H9 (cell line): ENCODE data around the gene XPC. TPM values are rescaled to one million over a fixed set of nuclear protein-coding genes. Genes with fewer than 3 reads are reported as not detected.

Source experiments
- DNase-seq: peaks from one replicate; pipeline ENCODE4 v3.0.0-alpha.2; 2017
- H2AFZ ChIP-seq: one replicate; pipeline ENCODE4 v1.6.1; 2013; ENCODE audit warnings: mild to moderate bottlenecking, low read length, control low read depth, moderate library complexity
- H2AK5ac ChIP-seq: 2 replicates; pipeline ENCODE4 v1.6.1; 2013; ENCODE audit warnings: low read length, control low read depth, mixed read lengths; ENCODE audit not compliant: insufficient read length
- H2BK120ac ChIP-seq: one replicate; pipeline ENCODE4 v1.6.1; 2013; ENCODE audit warnings: low read depth, mild to moderate bottlenecking, low read length, control low read depth, inconsistent platforms; ENCODE audit not compliant: poor library complexity, severe bottlenecking
- H2BK12ac ChIP-seq: 2 replicates; pipeline ENCODE4 v1.6.1; 2013; ENCODE audit warnings: low read length, control low read depth, mixed read lengths, low read depth; ENCODE audit not compliant: insufficient read length
- H2BK15ac ChIP-seq: 2 replicates; pipeline ENCODE4 v1.6.1; 2013; ENCODE audit warnings: low read depth, low read length, control low read depth
- H2BK20ac ChIP-seq: one replicate; pipeline ENCODE4 v1.6.1; 2013; ENCODE audit warnings: low read depth, mild to moderate bottlenecking, low read length, control low read depth, inconsistent platforms; ENCODE audit not compliant: poor library complexity, severe bottlenecking
- H2BK5ac ChIP-seq: 2 replicates; pipeline ENCODE4 v1.6.1; 2013; ENCODE audit warnings: low read length, control low read depth, mixed read lengths; ENCODE audit not compliant: insufficient read length
- H3K14ac ChIP-seq: 2 replicates; pipeline ENCODE4 v1.6.1; 2013; ENCODE audit warnings: low read length, control low read depth; ENCODE audit not compliant: insufficient read depth
- H3K18ac ChIP-seq: 2 replicates; pipeline ENCODE4 v1.6.1; 2013; ENCODE audit warnings: low read depth, mild to moderate bottlenecking, mixed read lengths, low read length, control low read depth; ENCODE audit not compliant: insufficient read length
- H3K23ac ChIP-seq: 2 replicates; pipeline ENCODE4 v1.6.1; 2013; ENCODE audit warnings: low read length, control low read depth, mixed read lengths, low read depth; ENCODE audit not compliant: insufficient read length
- H3K23me2 ChIP-seq: 2 replicates; pipeline ENCODE4 v1.6.1; 2013; ENCODE audit warnings: low read depth, mild to moderate bottlenecking, mixed read lengths, low read length, control low read depth; ENCODE audit not compliant: insufficient read length, poor library complexity, severe bottlenecking
- H3K27ac ChIP-seq: 2 replicates; pipeline ENCODE4 v1.5.1; 2013; ENCODE audit warnings: low read length, control low read depth, mixed read lengths, low read depth; ENCODE audit not compliant: insufficient read length
- H3K27me3 ChIP-seq: 2 replicates; pipeline ENCODE4 v1.6.1; 2013; ENCODE audit warnings: low read length, control low read depth, inconsistent platforms; ENCODE audit not compliant: insufficient read depth
- H3K4ac ChIP-seq: 2 replicates; pipeline ENCODE4 v1.6.1; 2013; ENCODE audit warnings: low read depth, mild to moderate bottlenecking, control low read depth, inconsistent platforms, low read length, moderate library complexity
- H3K4me1 ChIP-seq: 2 replicates; pipeline ENCODE4 v1.6.1; 2013; ENCODE audit warnings: low read length, control low read depth, inconsistent platforms; ENCODE audit not compliant: insufficient read depth
- H3K4me2 ChIP-seq: 2 replicates; pipeline ENCODE4 v1.6.1; 2013; ENCODE audit warnings: low read length, control low read depth, mixed read lengths; ENCODE audit not compliant: insufficient read length, insufficient read depth
- H3K56ac ChIP-seq: 2 replicates; pipeline ENCODE4 v1.6.1; 2013; ENCODE audit warnings: low read depth, mild to moderate bottlenecking, mixed read lengths, low read length, control low read depth; ENCODE audit not compliant: insufficient read length
- H3K79me1 ChIP-seq: 2 replicates; pipeline ENCODE4 v1.6.1; 2013; ENCODE audit warnings: low read depth, mild to moderate bottlenecking, moderate library complexity, low read length, control low read depth, inconsistent platforms; ENCODE audit not compliant: insufficient read depth, poor library complexity, severe bottlenecking
- H3K79me2 ChIP-seq: 2 replicates; pipeline ENCODE4 v1.6.1; 2013; ENCODE audit warnings: low read length, control low read depth, inconsistent platforms; ENCODE audit not compliant: insufficient read depth
- H3K9ac ChIP-seq: 2 replicates; pipeline ENCODE4 v1.6.1; 2013; ENCODE audit warnings: low read length, control low read depth, mixed read lengths; ENCODE audit not compliant: insufficient read length; ENCODE audit errors: extremely low read depth
- H3K9me3 ChIP-seq: one replicate; pipeline ENCODE4 v1.6.1; 2013; ENCODE audit warnings: low read depth, low read length, inconsistent platforms; ENCODE audit not compliant: control insufficient read depth
- H3T11ph ChIP-seq: one replicate; pipeline ENCODE4 v1.6.1; 2013; ENCODE audit warnings: mild to moderate bottlenecking, low read length, control low read depth, inconsistent platforms
- H4K20me1 ChIP-seq: one replicate; pipeline ENCODE4 v1.6.1; 2013; ENCODE audit not compliant: control insufficient read depth, insufficient read length, insufficient read depth
- H4K5ac ChIP-seq: 2 replicates; pipeline ENCODE4 v1.6.1; 2013; ENCODE audit warnings: low read depth, mild to moderate bottlenecking, mixed read lengths, low read length, control low read depth; ENCODE audit not compliant: insufficient read length
- H4K8ac ChIP-seq: replicated peaks from 2 replicates; pipeline ENCODE4 v1.6.1; 2013; ENCODE audit warnings: low read length, control low read depth, mixed read lengths, low read depth; ENCODE audit not compliant: insufficient read length
- H4K91ac ChIP-seq: 2 replicates; pipeline ENCODE4 v1.6.1; 2013; ENCODE audit warnings: low read depth, mild to moderate bottlenecking, moderate library complexity, mixed read lengths, low read length, control low read depth; ENCODE audit not compliant: insufficient read length
- H3K27ac Mint-ChIP-seq, 3 experiments: 2 replicates in 2 of 3; 3 replicates in 1 of 3; pipeline ENCODE4 v1.8.0; 2020 to 2021; ENCODE audit warnings: mixed read lengths in 3 of 3, mild to moderate bottlenecking in 1 of 3, moderate library complexity in 1 of 3
- H3K27me3 Mint-ChIP-seq: 2 replicates; pipeline ENCODE4 v1.8.0; 2021; ENCODE audit warnings: low read depth, mild to moderate bottlenecking, moderate library complexity, mixed read lengths
- H3K36me3 Mint-ChIP-seq, 3 experiments: 2 replicates in 2 of 3; 3 replicates in 1 of 3; pipeline ENCODE4 v1.8.0; 2020 to 2021; ENCODE audit warnings: low read depth in 3 of 3, mixed read lengths in 3 of 3; ENCODE audit not compliant: insufficient read depth in 1 of 3
- H3K4me1 Mint-ChIP-seq, 2 experiments: 2 replicates each; pipeline ENCODE4 v1.8.0; 2020; ENCODE audit warnings: mixed read lengths in 2 of 2
- H3K4me3 Mint-ChIP-seq, 2 experiments: 2 replicates in 1 of 2; 3 replicates in 1 of 2; pipeline ENCODE4 v1.8.0; 2020 to 2021; ENCODE audit warnings: mild to moderate bottlenecking in 2 of 2, mixed read lengths in 2 of 2, moderate library complexity in 1 of 2
- H3K9me3 Mint-ChIP-seq, 2 experiments: 2 replicates in 1 of 2; 3 replicates in 1 of 2; pipeline ENCODE4 v1.8.0; 2020; ENCODE audit warnings: mild to moderate bottlenecking in 2 of 2, mixed read lengths in 2 of 2, moderate library complexity in 1 of 2
- WGBS: extraction: QIAGEN DNeasy Blood & Tissue Kit; methylation state at CpG from one replicate; pipeline ENCODE4 v1.1.7; 2013; ENCODE audit warnings: missing lambda C conversion rate, low lambda C conversion rate, mixed read lengths; ENCODE audit not compliant: insufficient read length; ENCODE audit errors: extremely low coverage; 5-methylcytosine and 5-hydroxymethylcytosine counted together
- total RNA-seq: library from RNA; stranded (reverse); gene quantifications from 2 replicates; pipeline ENCODE4 v1.2.1, GENCODE V29; 2021
- TF ChIP-seq, protein P1 (sequence below): fragments of 200-600 bp; sonication (generic); conservative IDR thresholded peaks from 3 replicates; pipeline ENCODE4 v1.8.0; 2021; ENCODE audit warnings: antibody characterized with exemption, mild to moderate bottlenecking

Gene XPC
- total RNA-seq, 1 experiment from 2014 or later = 30.3 TPM

DNA sequence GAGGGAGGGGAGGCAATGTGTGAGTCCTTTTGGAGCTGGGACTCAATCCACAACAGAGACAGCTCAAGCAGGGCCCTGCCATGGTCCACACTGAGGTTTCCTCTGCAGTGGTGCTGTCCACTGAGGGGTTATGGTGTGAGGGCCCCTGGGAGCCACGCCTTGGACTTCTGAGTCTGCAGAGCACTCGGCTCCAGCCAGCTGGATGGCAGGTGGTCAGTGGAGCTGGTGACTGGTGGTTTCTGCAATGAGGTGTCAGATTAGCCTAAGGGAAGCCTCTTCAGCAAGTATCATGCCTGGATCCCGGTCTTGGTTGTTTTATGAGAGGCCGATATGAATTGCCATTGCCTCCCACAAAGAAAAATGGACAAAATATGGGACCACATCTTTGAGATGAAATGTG is 21.9 kb upstream of the XPC start:
- no peak overlapping the region for H3K4me2 ChIP-seq
- DNase-seq = no peak

More for the DNA sequence above, 21.9 kb upstream of the XPC start:
- Histone ChIP-seq H3K79me1 (peaks cover 4% of the 10 kb centered on the region), H3K18ac (no peak overlapping the region), H3T11ph (no peak overlapping the region), H3K9me3 (no peaks in the 10 kb centered on the region), H2BK5ac (no peak overlapping the region), H2AFZ (no peak overlapping the region), H4K8ac (no peak overlapping the region), H3K4ac (no peak overlapping the region), H4K20me1 (peaks cover 2% of the 10 kb centered on the region), H3K14ac (no peak overlapping the region), H3K23me2 (no peaks in the 10 kb centered on the region), H3K27ac (no peak overlapping the region), H3K9ac (no peak overlapping the region), H2BK20ac (no peak overlapping the region), H3K23ac (no peak overlapping the region), H2AK5ac (no peak overlapping the region), H2BK120ac (no peak overlapping the region), H3K4me1 (no peaks in the 10 kb centered on the region), H2BK15ac (no peak overlapping the region), H3K79me2 (no peaks in the 10 kb centered on the region), H3K56ac (no peak overlapping the region), H4K5ac (no peak overlapping the region), H2BK12ac (no peak overlapping the region), H4K91ac (no peak overlapping the region), H3K27me3 (no peaks in the 10 kb centered on the region)
- Mint-ChIP-seq H3K36me3 (peaks cover 15 to 34% (median 32%) of the 10 kb centered on the region in 3 experiments; a peak in 6 of 7 replicates), H3K27ac (no peak overlapping the region), H3K4me3 (no peak overlapping the region), H3K9me3 (no peaks in the 10 kb centered on the region), H3K27me3 (no peaks in the 10 kb centered on the region; the same call in 1 of the 2 replicates), H3K4me1 (peaks cover 0 to 4% of the 10 kb centered on the region in 2 experiments; a peak in 2 of 4 replicates)
- WGBS = no CpG with 5 or more reads among the region's 4 CpGs
- TF ChIP-seq, protein P1, sequence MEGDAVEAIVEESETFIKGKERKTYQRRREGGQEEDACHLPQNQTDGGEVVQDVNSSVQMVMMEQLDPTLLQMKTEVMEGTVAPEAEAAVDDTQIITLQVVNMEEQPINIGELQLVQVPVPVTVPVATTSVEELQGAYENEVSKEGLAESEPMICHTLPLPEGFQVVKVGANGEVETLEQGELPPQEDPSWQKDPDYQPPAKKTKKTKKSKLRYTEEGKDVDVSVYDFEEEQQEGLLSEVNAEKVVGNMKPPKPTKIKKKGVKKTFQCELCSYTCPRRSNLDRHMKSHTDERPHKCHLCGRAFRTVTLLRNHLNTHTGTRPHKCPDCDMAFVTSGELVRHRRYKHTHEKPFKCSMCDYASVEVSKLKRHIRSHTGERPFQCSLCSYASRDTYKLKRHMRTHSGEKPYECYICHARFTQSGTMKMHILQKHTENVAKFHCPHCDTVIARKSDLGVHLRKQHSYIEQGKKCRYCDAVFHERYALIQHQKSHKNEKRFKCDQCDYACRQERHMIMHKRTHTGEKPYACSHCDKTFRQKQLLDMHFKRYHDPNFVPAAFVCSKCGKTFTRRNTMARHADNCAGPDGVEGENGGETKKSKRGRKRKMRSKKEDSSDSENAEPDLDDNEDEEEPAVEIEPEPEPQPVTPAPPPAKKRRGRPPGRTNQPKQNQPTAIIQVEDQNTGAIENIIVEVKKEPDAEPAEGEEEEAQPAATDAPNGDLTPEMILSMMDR = no peak
